ENCODE results near the gene PROK2.

GRCh38 chr3:71744738-71745137, 40.2 kb downstream of the PROK2 start:
- no peak for TF ChIP-seq CTCF (IDR thresholded peaks at IDR 0.05)
- no peak for TF ChIP-seq POLR2A (IDR thresholded peaks at IDR 0.05)

Measured in body of pancreas (tissue), 4 donors.